ENCODE data around the gene KRTAP20-2.

The KRTAP20-2 gene

DNA sequence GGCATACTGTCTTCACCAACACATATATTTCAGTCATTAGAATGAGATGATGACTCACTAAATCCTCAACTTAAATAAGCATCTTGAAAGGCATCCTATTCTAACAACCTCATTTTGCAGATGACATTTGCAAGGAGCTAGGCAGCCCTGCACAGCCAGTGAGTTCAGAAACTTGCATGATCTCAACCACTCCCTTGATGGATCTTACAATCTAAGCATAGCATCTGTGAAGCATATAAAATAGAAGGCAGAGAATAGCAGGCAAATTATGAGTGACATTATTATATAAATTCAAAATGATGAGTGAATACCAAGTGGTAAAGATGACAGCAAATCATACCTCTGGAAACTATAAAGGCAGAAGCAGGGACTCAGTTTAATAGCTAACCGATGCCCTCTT lies 39.3 kb downstream of the KRTAP20-2 start:
- no peak for DNase-seq (ENCODE audit: low spot score)

DNA sequence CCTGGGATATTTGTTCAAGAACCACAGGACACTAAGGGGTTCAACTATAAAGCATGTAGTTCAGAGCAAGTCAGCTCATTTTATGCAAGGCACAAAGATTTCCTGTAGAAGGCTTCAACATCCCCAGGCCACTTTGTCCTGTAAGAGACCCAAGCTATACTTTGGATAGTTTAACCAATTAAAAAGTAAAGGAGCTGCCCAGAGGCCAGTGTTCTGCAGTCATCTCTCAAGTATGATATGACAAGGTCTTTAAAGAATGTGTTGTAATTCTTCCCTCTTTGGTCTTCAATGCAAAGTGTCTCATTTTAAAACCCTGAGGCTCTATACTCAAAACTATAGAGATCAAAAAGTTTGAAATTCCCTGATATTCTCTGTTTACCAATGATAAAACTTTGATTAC lies 41.7 kb downstream of the KRTAP20-2 start:
- DNase-seq (ENCODE audit: low spot score) = no peak

DNA sequence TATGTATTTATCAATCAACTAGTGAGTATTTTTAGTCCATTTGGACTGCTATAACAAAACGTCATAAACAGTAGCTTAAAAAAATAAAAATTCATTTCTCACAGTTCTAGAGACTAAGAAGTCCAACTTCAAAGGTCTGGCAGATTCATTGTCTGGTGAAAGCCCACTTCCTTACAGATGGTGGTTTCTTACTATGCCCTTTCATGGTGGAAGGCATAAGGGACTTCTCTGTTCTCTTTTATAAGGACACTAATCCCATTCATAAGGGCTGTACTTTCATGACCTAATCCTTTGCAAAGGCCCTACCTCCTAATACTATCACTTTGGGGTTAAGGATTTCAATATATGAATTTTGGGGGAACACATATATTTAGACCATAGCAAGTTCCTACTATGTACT lies 45.6 kb downstream of the KRTAP20-2 start:
- no peak for DNase-seq (ENCODE audit: low spot score)

DNA sequence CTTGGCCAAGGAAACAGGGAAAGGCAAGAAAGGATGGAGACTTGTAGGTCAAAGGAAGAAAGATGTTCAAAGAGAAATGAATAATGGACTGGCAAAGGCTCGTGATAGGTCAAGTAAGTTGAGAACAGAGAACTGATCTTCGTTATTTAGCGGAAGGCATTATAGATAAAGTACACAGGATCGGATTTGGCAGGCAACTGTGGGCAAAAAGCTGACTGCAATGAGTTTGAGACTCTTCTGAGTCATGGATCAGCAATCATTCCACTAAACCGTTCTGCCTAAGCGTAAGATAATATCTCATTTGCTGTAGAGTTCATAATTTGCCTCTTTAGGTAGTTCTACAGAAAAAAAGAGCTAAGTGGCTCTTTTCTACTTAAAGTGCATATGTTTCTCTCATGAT lies 49.5 kb downstream of the KRTAP20-2 start:
- no peak for DNase-seq (ENCODE audit: low spot score)

Data from AG20443 (cell line).